Trophoblast cell (in vitro differentiated cells and primary cell): ENCODE measurements around the gene GATA5.

ENCODE experiments used
- DNase-seq, 2 donors: peaks; one replicate each; pipeline ENCODE4 v3.0.0-alpha.2; 2016
- H2AFZ ChIP-seq: 2 replicates; pipeline ENCODE4 v1.6.1; 2013; ENCODE audit warnings: low read length, moderate library complexity, mild to moderate bottlenecking; ENCODE audit not compliant: insufficient read depth, poor library complexity
- H2AK5ac ChIP-seq: 2 replicates; pipeline ENCODE4 v1.6.1; 2013; ENCODE audit warnings: mild to moderate bottlenecking, low read length
- H2BK120ac ChIP-seq: 2 replicates; pipeline ENCODE4 v1.6.1; 2013; ENCODE audit warnings: low read length, mild to moderate bottlenecking, moderate library complexity; ENCODE audit not compliant: insufficient read depth, poor library complexity
- H2BK12ac ChIP-seq: 2 replicates; pipeline ENCODE4 v1.6.1; 2013; ENCODE audit warnings: mild to moderate bottlenecking, low read length, moderate library complexity
- H2BK5ac ChIP-seq: 2 replicates; pipeline ENCODE4 v1.6.1; 2013; ENCODE audit warnings: low read length, low read depth, moderate library complexity, mild to moderate bottlenecking; ENCODE audit not compliant: poor library complexity
- H3K14ac ChIP-seq: 2 replicates; pipeline ENCODE4 v1.6.1; 2013; ENCODE audit warnings: mild to moderate bottlenecking, low read length
- H3K18ac ChIP-seq: 2 replicates; pipeline ENCODE4 v1.6.1; 2013; ENCODE audit warnings: mild to moderate bottlenecking, low read length
- H3K23ac ChIP-seq: 2 replicates; pipeline ENCODE4 v1.6.1; 2013; ENCODE audit warnings: low read length
- H3K27ac ChIP-seq: 2 replicates; pipeline ENCODE4 v1.5.1; 2013; ENCODE audit warnings: low read depth, mild to moderate bottlenecking, inconsistent platforms, low read length, moderate library complexity
- H3K27me3 ChIP-seq: 2 replicates; pipeline ENCODE4 v1.6.1; 2013; ENCODE audit warnings: inconsistent platforms, mild to moderate bottlenecking, low read length, moderate library complexity; ENCODE audit not compliant: insufficient read depth
- H3K36me3 ChIP-seq, 2 experiments: 1 replicate in 1 of 2; 2 replicates in 1 of 2; pipeline ENCODE4 v1.6.1; 2013; ENCODE audit warnings: low read length in 2 of 2, mild to moderate bottlenecking in 2 of 2, moderate library complexity in 1 of 2; ENCODE audit not compliant: insufficient read depth in 2 of 2, control insufficient read depth in 1 of 2
- H3K4ac ChIP-seq: 2 replicates; pipeline ENCODE4 v1.6.1; 2013; ENCODE audit warnings: low read depth, mild to moderate bottlenecking, low read length, moderate library complexity
- H3K4me1 ChIP-seq, 2 experiments: 1 replicate in 1 of 2; 2 replicates in 1 of 2; pipeline ENCODE4 v1.6.1; 2013; ENCODE audit warnings: low read length in 2 of 2, mild to moderate bottlenecking in 2 of 2, moderate library complexity in 1 of 2; ENCODE audit not compliant: insufficient read depth in 2 of 2, control insufficient read depth in 1 of 2
- H3K4me2 ChIP-seq: 2 replicates; pipeline ENCODE4 v1.6.1; 2013; ENCODE audit warnings: inconsistent platforms, mild to moderate bottlenecking, low read length, moderate library complexity
- H3K4me3 ChIP-seq: 2 replicates; pipeline ENCODE4 v1.5.1; 2013; ENCODE audit warnings: mild to moderate bottlenecking, low read depth, low read length, inconsistent platforms
- H3K79me1 ChIP-seq: one replicate; pipeline ENCODE4 v1.6.1; 2013; ENCODE audit warnings: low read length
- H3K79me2 ChIP-seq: 2 replicates; pipeline ENCODE4 v1.6.1; 2013; ENCODE audit warnings: low read length, mild to moderate bottlenecking; ENCODE audit not compliant: control insufficient read depth, insufficient read depth, poor library complexity
- H3K9ac ChIP-seq: 2 replicates; pipeline ENCODE4 v1.6.1; 2013; ENCODE audit warnings: mild to moderate bottlenecking, low read length
- H3K9me3 ChIP-seq: 2 replicates; pipeline ENCODE4 v1.6.1; 2013; ENCODE audit warnings: low read depth, mild to moderate bottlenecking, control low read depth, inconsistent platforms, low read length; ENCODE audit not compliant: insufficient read depth
- H4K12ac ChIP-seq: 2 replicates; pipeline ENCODE4 v1.6.1; 2013; ENCODE audit warnings: low read depth, mild to moderate bottlenecking, low read length, moderate library complexity
- H4K8ac ChIP-seq: 2 replicates; pipeline ENCODE4 v1.6.1; 2013; ENCODE audit warnings: low read depth, mild to moderate bottlenecking, low read length, moderate library complexity
- H4K91ac ChIP-seq: one replicate; pipeline ENCODE4 v1.6.1; 2013; ENCODE audit warnings: low read depth, mild to moderate bottlenecking, low read length, moderate library complexity
- WGBS: extraction: QIAGEN DNeasy Blood & Tissue Kit; methylation state at CpG from one replicate; pipeline ENCODE4 v1.1.7; 2013; ENCODE audit warnings: missing lambda C conversion rate; ENCODE audit not compliant: insufficient read length, insufficient coverage; ENCODE audit errors: extremely low coverage; 5-methylcytosine and 5-hydroxymethylcytosine counted together

The GATA5 gene

DNA sequence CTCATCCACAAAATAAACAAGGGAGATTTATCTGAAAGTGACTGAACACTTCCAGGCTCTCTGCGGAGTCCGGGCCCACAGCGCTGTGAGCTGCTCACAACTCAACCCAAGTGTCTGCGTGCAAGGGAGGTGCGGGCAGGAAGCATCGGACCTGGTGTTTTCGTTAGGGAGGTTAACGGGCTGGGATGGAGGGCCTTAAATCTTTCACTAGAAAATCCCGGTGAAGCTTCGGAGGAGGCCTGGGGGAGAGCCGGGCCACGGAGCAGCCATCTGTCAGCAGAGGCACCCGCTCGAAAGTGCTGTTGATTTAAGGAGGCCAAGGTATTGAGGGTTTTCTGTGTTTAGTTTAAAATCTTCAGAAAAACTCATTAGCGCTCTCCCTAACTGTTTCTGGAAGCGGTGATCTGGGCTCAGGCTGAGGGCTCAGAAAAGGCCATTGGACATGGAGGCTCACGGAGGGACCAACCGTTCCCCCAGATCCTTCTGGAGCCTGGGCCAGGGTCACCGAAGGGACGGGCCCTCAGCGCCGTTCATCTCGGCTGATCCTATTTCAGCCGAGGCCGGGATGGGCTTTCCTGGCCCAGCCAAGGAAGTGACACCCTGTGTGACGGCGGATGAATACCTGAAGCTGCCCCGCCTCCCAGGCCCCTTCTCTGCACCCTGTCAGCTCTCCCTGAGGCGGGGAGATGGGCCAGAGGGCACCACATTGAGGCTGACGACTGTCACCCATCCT is 20.7 kb downstream of the GATA5 start:
- Histone ChIP-seq H3K4me1 (no peaks in the 10 kb centered on the region), H3K4ac (no peak overlapping the region), H2BK5ac (no peak overlapping the region), H2BK12ac (no peak overlapping the region), H3K36me3 (no peaks in the 10 kb centered on the region), H3K4me3 (no peak overlapping the region), H3K18ac (no peak overlapping the region), H3K9ac (no peak overlapping the region), H3K79me1 (no peaks in the 10 kb centered on the region), H3K9me3 (no peaks in the 10 kb centered on the region), H4K8ac (no peak overlapping the region), H3K14ac (no peak overlapping the region), H4K91ac (no peak overlapping the region), H4K12ac (no peak overlapping the region), H2AFZ (no peak overlapping the region), H3K79me2 (no peaks in the 10 kb centered on the region), H3K4me2 (no peak overlapping the region), H2AK5ac (no peak overlapping the region), H3K27ac (no peak overlapping the region), H3K27me3 (no peaks in the 10 kb centered on the region), H3K23ac (no peak overlapping the region), H2BK120ac (no peak overlapping the region)
- WGBS, result no CpG with 5 or more reads among the region's 30 CpGs
- DNase-seq, result no peak

- no peaks in the 10 kb centered on the region for H3K79me2 ChIP-seq
- no peak overlapping the region for H3K18ac ChIP-seq
- H3K4ac ChIP-seq, result no peak overlapping the region
- H3K23ac ChIP-seq, result no peak overlapping the region
- H4K12ac ChIP-seq, result no peak overlapping the region
- no peak overlapping the region for H3K14ac ChIP-seq
- no peak overlapping the region for H3K4me3 ChIP-seq
- DNase-seq, result no peak
- WGBS, result no CpG with 5 or more reads among the region's 17 CpGs
- H3K9ac ChIP-seq, result no peak overlapping the region
- no peaks in the 10 kb centered on the region for H3K4me1 ChIP-seq
- no peaks in the 10 kb centered on the region for H3K79me1 ChIP-seq
- H3K27ac ChIP-seq, result no peak overlapping the region
- no peak overlapping the region for H3K4me2 ChIP-seq
- no peak overlapping the region for H2BK5ac ChIP-seq
- H3K27me3 ChIP-seq, result no peaks in the 10 kb centered on the region
- H2AK5ac ChIP-seq, result no peak overlapping the region
- no peaks in the 10 kb centered on the region for H3K36me3 ChIP-seq
- no peak overlapping the region for H2BK12ac ChIP-seq
- no peak overlapping the region for H2BK120ac ChIP-seq
- H3K9me3 ChIP-seq, result no peaks in the 10 kb centered on the region
- no peak overlapping the region for H2AFZ ChIP-seq
- H4K8ac ChIP-seq, result no peak overlapping the region
- H4K91ac ChIP-seq, result no peak overlapping the region
These were observed 22.5 kb downstream of the GATA5 start for GRCh38 chr20:62453186-62453808.

DNA sequence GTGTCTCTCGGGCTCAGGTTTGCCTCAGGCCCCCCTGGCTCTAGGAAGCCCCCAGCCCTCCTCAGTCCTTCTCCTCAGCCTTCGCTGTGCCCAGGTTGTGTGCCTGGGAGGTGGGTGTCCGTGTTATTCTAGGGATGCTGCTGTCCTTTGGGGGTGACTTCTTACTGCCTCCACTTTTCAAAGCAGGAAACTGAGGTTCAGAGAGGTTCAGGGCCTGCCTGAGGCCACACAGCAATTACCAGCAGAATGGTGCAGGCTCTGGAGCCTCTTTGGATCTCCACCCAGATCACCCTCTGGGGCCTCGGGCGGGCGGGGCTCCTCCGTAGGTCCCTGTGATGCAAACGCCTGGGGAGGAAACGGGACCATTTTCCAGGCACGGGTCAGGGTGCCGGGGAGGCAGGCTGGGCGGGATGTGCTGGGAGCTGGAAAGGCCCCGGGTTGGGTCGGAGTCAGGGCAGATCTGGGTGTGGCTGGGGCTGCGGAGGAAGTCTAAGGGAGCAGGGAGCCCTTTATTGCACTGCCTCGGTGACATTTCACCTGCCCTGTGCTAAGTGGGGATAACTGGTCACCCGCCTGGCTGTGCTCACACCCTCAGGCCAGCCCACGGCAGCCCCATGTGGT is 23.2 kb downstream of the GATA5 start:
- H3K14ac ChIP-seq, result no peak overlapping the region
- H3K23ac ChIP-seq, result no peak overlapping the region
- H3K79me1 ChIP-seq, result no peaks in the 10 kb centered on the region
- no peaks in the 10 kb centered on the region for H3K79me2 ChIP-seq
- DNase-seq, result no peak
- H3K27me3 ChIP-seq, result no peaks in the 10 kb centered on the region
- H2AFZ ChIP-seq, result no peak overlapping the region
- H2BK120ac ChIP-seq, result no peak overlapping the region
- no peak overlapping the region for H3K27ac ChIP-seq
- no peak overlapping the region for H2BK12ac ChIP-seq
- H3K4me1 ChIP-seq, result no peaks in the 10 kb centered on the region
- H4K8ac ChIP-seq, result no peak overlapping the region
- no peak overlapping the region for H3K4ac ChIP-seq
- H3K9me3 ChIP-seq, result no peaks in the 10 kb centered on the region
- H4K12ac ChIP-seq, result no peak overlapping the region
- H3K9ac ChIP-seq, result no peak overlapping the region
- no peaks in the 10 kb centered on the region for H3K36me3 ChIP-seq
- H2AK5ac ChIP-seq, result no peak overlapping the region
- no peak overlapping the region for H3K18ac ChIP-seq
- no peak overlapping the region for H4K91ac ChIP-seq
- no peak overlapping the region for H3K4me3 ChIP-seq
- H3K4me2 ChIP-seq, result no peak overlapping the region
- no peak overlapping the region for H2BK5ac ChIP-seq
- no CpG with 5 or more reads among the region's 18 CpGs for WGBS

- H3K4me3 ChIP-seq, result no peak overlapping the region
- no peak overlapping the region for H3K23ac ChIP-seq
- H3K9ac ChIP-seq, result no peak overlapping the region
- no peak overlapping the region for H3K18ac ChIP-seq
- H4K91ac ChIP-seq, result no peak overlapping the region
- no peak overlapping the region for H2AK5ac ChIP-seq
- H2BK5ac ChIP-seq, result no peak overlapping the region
- no peak overlapping the region for H2AFZ ChIP-seq
- no peak overlapping the region for H3K27ac ChIP-seq
- no peak for DNase-seq
- no peaks in the 10 kb centered on the region for H3K79me2 ChIP-seq
- no peaks in the 10 kb centered on the region for H3K27me3 ChIP-seq
- H4K12ac ChIP-seq, result no peak overlapping the region
- no peak overlapping the region for H4K8ac ChIP-seq
- H3K79me1 ChIP-seq, result no peaks in the 10 kb centered on the region
- no peak overlapping the region for H2BK120ac ChIP-seq
- no peaks in the 10 kb centered on the region for H3K4me1 ChIP-seq
- no peaks in the 10 kb centered on the region for H3K36me3 ChIP-seq
- H2BK12ac ChIP-seq, result no peak overlapping the region
- 94% methylated on average over 1 of the region's 3 CpGs for WGBS
- no peak overlapping the region for H3K4ac ChIP-seq
- H3K4me2 ChIP-seq, result no peak overlapping the region
- H3K9me3 ChIP-seq, result no peaks in the 10 kb centered on the region
- H3K14ac ChIP-seq, result no peak overlapping the region
These were observed 23.8 kb downstream of the GATA5 start for GRCh38 chr20:62451970-62452369.
